IPS DF 4.7 (cell line): ENCODE measurements around the gene FGF21.

Experiments used
- DNase-seq: peaks from one replicate; pipeline ENCODE4 v3.0.0-alpha.2; 2013; ENCODE audit warnings: low spot score; ENCODE audit errors: extremely low read depth

Gene FGF21

GRCh38 chr19:48728911-48729664, 26.2 kb upstream of the FGF21 start:
- DNase-seq: no peak

- no peak for DNase-seq
These were observed 23.9 kb upstream of the FGF21 start for GRCh38 chr19:48731452-48731851.

DNA sequence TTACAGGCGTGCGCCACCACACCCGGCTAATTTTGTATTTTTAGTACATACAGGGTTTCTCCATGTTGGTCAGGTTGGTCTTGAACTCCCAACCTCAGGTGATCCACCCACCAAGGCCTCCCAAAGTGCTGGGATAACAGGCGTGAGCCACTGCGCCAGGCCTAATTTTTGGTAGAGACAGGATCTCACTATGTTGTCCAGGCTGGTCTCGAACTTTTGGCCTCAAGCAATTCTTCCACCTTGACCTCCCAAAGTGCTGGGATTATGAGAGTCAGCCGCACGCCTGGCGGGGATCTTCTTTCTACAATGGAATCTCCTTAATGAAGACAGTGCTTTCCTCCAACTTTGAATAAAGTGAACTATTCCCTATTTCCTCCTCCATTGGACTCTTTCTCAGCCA, 20.7 kb upstream of the FGF21 start:
- no peak for DNase-seq

DNA sequence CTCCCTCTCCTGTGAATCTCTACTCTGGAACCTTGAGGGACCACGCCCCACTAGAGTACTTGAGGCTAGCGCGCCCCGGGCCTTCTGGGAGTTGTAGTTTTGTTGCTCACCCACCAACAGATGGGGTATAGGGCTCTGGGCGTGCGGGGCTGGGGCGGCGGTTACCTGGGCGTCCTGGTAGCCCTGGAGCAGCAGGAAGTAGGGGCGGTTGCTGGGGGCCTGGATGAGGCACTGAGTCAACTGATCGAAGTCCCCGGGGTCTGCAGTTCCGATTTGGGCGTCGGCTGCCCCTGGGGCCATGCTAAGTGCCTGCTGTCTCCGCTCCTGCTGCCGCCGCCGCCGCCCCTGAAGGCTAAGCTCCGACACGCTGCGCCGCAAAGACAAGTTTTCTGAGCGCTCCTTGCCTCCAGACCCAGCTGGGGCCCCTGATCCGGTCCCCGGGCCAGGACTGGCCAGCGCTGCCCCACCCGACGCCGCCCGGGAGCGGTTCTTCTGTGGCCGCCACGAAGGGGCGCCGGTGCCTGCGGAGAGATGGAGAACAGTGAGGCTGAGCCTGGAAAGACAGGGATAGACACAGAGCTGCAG, 20.2 kb upstream of the FGF21 start:
- no peak for DNase-seq

DNA sequence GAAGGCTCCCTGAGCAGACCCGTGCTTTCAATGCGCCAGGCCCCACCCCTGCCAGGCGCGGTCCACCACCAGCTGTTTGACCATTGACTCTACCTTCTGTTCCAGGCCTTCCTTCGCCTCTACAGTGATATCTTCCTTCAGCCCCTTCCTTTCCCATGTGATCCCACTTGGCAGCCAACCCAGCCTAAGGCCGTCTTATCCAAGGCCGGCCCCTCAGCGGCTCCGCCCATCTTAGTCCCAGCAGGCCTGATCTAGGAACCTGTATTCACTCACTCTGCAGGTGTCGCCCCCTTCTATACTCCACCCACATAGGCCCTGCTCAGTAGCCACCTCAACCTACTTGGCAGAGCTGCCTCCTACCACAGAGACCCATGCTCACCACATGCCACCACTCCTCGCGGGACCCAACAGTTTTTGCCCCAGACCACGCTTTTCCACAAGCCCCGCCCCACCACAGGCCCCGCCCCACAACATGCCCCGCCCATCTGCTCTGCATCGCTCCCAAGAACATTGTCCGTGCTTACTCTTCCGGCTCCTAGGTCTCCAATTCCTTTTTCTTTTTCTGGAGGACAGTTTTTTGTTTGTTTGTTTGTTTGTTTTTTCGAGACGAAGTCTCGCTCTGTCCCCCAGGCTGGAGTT, 17.8 kb upstream of the FGF21 start:
- no peak for DNase-seq

GRCh38 chr19:48738557-48739403, 16.5 kb upstream of the FGF21 start:
- no peak for DNase-seq

GRCh38 chr19:48739404-48740163, 15.7 kb upstream of the FGF21 start:
- DNase-seq: no peak

DNA sequence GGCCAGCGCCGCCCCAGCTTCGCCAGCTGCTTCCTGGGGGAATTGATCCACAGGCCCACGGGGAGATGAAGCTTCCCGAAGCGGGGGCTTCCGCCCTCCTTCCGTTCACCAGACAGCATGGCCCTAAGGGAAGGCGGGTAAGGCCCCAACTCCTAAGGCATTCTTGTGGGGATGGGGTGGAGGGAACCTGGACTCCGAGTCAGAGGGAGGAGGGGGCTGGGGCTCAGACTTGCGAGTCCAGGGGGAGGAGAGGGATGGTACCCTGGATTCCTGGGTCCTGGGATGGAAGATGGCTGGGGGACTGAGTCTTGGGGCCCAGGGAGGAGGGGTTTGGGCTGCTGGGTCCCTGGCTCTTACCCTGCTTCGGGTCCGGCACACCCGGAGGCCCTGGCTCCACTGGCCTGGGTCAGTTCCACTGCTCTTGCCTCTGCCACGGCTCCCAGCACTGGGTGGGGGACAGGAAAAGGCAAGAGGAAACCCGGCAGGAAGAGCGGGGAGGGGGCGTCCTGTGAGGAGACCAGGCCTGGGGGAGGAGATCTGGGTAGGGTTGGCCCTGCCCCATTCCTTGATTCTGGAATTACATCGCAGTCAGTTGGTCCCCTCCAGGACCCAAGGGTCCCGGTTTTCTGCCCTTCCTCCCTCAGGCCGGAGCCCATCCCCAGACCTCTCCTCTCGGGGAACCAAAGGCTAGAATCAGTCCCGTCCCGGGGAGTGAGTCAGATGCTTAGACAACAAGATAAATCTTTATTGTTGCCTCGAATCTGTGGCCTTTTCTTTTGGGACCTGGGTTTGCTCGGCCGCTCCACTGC, 15.0 kb upstream of the FGF21 start, which contains the start of gene RASIP1:
TSS of gene RASIP1 (minus strand) at position 447 of the 809 bp plus-strand sequence. CDS start at position 119, 328 bp downstream.
- DNase-seq: no peak

GRCh38 chr19:48741129-48741999, 14.0 kb upstream of the FGF21 start:
- no peak for DNase-seq

DNA sequence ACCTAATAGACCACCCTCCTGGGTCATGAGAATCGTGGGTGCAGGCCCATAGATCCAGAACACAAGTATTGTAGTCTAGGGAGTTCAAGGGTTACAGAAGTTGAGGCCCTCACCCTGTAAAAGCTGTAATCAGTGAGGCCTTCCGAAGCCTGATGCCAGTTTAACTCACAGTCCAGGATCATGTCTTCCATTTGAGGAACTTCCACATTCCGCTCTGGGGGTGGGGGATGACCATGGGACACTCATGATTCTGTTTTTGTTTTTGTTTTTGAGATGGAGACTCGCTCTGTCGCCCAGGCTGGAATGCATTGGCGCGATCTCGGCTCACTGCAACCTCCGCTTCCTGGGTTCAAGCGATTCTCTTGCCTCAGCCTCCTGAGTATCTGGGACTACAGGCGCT, 13.2 kb upstream of the FGF21 start:
- DNase-seq: no peak

DNA sequence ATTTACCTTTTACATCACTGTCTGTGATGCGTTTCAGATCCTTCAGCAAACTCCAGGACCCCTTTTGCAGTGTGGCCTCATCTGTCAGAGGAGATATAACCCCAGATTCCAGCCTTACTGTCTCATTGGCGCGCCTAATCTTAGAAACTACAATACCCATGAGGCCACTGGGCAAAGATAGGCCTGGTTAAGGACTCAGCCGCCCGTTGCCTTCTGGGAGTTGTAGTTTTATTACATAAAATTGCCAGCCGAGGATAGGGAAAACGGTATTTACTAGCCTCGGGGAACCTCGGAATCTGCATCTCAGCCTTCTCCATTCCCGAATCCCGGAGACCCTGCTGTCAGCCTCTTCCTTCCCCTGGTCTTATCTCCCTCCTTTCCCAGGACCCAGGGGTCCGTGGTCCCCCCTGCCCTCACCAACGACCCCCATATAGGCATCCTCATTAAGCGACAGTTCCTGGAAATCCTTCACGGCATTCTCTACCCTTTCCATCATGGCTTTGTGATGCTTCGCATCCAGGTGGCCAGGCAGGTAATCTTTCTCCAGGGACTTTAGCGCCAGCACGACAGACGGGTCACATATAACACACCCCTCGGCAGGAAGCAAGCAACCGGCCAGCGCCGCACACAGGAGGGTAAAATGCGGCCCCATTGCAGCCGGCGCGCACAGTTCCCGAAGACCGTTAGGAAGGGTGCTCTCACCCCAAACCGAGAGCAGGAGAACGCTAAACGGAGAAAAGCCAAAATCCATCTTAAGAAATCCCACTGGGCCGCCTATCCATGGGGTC, 9.9 kb upstream of the FGF21 start:
- no peak for DNase-seq

GRCh38 chr19:48746110-48746509, 9.2 kb upstream of the FGF21 start:
- DNase-seq: no peak

DNA sequence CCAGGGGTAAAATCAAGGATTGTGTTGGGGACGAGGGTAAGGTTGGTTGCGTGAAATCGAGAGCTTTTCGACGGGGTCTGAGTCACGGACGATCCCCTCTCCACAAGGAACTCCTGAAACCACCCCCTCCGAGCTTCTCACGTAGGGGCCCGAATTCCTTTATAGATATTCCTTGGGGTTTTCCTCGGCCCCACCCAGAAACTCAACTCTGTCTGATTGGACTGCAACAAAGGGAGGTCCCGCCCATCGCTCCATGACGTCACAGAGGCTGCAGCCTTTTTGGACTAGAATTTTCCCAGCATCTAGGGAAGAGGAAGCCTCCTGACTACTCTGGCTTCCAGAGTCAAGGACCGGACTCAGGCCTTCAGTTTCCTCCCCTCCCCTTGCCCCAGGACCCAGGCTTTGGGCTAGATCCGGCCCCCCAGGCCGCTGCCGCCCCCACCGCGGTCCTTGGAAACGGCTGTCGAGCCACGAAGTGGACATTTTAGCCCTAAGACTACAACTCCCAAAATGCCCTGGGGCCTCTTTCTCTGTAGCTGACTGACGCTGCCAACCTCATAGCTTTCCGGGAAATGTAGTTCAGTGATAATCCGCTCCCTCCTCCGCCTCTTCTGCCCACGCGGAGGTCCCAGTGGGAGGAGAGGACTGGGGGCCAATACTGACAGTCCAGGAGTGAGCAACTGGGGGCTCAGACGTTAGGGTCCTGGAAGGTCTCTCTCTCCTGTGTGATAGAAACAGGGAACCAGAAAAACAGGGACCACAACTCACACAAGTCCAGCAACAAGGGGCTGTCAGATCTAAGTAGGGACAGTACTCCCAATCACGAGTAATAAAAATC, 8.4 kb upstream of the FGF21 start, which contains the start of gene IZUMO1:
TSS of gene IZUMO1 (minus strand) at position 172 of the 838 bp plus-strand sequence. CDS start 1,050 bp downstream, outside the sequence.
- no peak for DNase-seq

DNA sequence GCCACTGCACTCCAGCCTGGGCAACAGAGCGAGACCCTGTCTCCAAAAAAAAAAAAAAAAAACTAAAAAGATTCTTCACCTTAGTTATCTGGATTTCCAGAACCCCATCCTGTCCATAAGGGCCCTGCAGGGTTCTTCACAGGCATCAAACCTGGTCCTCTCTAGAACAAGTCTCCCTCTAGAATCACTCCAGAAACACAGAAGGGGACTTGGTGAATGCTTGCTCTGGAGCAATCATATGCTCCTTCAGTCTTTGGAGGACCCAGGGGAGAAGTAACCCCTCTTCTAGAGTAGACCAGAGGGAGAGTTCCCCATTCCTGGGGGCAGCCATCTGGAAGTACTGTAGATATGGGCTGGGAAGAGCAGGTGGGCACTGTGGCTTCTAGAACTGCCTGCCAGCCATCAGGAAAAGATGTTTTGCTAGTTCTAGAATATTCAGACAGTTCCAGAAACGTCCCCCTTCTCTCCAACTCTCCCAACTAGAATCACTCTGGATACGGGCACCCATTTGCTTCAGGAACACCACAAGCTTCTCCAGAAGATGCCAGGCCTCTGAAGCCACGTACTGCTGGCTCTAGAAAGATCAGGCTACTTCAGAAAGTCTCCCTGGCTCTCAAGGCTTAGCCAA, 5.6 kb upstream of the FGF21 start:
- no peak for DNase-seq

- no peak for DNase-seq
These were observed 5.0 kb upstream of the FGF21 start for GRCh38 chr19:48750351-48750750.

DNA sequence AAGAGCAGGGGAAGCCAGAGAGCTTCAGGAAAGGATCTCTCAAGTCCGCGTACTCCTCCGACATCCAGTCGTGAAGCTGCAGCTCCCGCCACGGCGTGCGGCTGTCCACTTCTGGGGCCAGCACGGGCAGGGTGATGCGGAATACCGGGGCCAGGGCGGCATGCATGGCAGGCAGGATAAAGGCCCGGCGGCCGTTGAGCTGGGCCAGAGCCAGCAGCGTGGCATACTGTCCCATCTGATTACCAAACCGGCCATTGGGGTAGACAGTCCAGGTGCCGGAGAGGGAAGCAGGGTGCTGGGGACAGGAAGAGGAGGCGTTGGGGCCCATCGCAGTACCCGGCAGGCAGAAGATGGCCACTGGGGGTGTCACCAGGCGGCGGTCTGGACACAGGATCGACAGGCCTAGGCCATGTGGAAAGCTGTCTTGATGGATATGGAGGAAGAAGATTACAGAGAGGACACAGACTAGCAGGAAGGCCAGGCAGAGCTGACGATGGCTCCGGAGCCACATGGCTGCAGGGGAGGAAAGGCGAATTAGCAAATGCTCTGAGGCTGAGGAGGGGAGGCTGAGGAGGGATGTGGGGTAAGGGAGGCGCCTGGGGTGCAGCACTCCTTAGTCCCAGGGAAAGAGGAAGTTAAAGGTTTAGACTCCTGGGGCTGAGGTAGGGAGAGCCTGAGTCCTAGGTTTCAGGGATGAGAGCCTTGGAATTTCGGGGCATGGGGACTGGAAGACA, 4.4 kb upstream of the FGF21 start:
- DNase-seq: no peak
